Kidney glomerular epithelial cell (primary cell): ENCODE measurements around the gene WNT7A.
"Not testable (repeated sequence)": the region's sequence is repeated elsewhere in the genome, so short reads cannot be mapped to it uniquely, and the experiment has no call there.

Experiments
- DNase-seq: peaks from one replicate; lab custom pipeline; 2025; lab: John Stamatoyannopoulos, UW

WNT7A gene

DNA sequence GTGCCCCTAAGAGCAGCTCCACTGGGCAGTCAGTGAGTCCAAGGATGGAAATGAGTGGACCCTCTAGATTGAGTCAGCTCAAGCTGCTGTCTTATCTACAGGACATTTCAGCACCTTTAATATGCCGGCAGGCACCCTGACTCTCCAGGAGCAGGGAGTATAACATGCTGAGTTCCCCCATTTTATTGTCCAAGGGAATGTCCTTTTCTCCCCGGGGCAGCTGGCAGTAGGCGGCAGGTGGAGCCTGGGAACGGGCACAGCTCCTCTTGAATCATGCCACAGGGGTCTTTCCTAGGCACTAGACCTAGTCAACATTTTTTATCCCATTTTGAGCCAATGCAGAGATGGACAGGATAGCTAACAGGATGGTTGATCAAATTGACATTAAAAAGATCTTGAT, 14.8 kb downstream of the WNT7A start:
- DNase-seq = no peak

DNA sequence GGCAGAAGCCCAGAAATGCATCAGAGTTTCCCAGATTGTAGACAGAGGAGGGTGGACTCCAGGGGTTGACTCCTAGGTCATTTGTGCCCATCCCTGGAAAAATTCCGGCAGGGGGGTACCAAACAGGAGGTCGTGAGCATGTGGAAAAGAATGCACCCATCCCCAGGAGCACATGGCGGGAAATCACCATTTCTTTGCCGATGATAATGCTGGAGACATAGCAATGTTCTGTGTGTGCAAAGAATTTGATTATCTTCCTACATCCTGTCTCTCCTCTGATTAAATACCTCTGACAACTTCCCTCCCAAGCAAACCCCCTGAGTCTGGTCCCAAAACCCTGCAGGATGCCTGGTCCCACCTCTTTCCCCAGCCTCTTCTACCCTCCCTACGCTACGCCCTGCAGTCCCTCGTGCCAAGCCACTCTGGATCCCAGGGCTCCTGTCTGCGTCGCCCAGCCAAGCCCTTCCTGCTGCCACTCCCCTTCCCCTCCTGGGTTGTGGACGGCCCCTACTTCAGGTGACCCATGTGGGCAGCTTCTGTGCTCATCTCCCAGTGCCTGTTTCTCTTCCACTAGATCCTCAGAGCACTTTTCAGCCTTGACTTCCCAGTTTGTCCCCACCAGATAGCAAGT, 15.8 kb downstream of the WNT7A start:
- DNase-seq = no peak

DNA sequence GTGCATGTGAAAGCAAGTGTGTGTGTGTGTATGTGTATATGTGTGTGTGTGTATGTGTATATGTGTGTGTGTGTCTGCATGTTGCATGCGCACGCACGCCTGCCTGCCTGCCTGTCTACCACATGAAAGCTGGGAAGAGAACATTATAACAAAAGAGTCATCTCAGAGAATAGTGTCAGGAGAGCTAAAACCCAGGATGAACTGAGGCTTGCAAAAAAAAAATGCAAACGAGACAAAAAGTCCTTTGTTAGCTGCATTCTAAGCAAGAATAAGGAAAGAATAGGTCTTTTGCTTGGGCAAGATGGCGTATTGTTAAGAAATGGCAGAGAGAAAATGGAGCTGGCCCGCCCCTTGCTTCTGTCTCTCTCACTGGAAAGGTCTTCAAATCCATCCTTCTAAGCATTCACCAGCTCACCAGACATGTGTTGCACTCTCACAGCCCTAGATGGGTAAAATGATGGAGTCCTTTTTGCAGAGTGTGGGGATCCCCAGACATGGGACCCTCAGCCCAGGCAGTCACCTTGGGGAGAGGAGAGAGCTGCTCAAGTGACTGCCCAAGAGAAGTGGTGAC, 16.4 kb downstream of the WNT7A start:
- DNase-seq = no peak

DNA sequence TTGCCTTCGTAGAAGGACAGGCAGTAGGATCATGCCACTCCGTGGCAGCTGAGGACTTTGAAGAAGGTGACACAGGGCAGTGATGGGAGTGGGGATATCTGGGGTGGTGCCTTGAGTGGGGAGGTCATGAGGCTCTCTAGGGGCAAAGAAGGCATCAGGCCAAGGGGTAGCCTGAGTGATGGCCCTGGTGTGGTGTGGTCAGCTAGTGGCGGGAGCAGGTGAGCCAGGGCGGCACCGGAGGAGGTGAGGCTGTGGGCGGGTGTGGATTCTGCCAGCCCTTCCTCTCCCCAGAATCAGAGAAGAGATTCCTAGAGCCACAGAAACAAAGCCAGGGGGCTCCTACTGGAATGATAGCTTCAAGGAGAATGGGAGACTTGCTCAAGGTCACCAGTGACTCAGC, 18.4 kb downstream of the WNT7A start:
- no peak for DNase-seq

DNA sequence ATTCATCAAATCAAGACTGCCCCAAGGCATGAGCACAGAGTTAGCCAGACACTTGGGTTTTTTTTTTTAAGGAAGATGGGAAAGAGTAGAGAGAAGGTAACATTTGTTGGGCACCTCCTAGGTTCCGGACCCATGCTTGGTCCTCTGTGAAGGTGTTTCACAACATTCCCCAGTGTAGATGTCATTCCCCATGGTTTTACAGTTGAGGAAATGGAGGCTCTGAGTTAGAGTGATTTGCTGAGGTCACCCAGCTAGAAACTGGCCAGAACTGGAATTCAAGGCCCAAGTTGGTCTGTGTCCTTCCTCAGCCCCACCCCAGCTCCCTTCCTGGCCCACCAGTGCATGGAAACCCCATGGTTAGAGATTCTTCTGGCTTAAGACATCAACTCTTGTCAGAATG, 19.9 kb downstream of the WNT7A start:
- no peak for DNase-seq

DNA sequence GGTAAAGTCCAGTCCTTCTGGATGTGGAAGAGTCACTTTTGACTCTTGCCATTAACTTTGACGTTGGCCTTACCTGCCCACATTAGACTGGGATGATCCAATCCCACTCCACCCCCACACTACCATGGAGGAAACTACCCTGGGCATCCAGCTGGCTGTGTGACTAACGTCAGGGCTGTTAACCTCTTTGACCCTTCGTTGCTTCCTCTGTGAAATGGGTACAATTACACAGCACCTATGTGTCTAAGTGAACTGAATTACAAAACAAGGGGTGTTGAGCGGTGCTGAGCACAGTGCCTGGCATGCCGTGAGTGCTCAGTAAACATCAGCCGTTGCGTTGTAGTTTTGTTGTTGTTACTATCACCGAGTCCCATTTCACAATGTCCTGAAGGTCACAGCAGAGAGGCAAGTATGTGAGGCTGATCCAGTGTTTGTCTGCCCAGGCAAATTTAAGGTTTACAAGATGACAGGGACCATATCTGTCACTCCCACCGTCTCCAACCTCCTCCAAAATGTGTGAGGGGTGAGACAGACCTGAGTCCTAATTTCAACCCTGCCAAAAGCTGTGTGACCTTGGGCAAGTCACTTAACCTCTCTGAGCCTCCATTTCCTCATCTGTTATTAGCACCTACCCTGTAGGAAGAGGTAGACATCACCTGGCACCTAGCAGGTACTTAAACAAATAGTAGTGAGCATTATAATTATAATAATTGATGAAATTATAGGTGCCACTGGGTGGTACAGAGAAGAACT, 20.9 kb downstream of the WNT7A start:
- no peak for DNase-seq

DNA sequence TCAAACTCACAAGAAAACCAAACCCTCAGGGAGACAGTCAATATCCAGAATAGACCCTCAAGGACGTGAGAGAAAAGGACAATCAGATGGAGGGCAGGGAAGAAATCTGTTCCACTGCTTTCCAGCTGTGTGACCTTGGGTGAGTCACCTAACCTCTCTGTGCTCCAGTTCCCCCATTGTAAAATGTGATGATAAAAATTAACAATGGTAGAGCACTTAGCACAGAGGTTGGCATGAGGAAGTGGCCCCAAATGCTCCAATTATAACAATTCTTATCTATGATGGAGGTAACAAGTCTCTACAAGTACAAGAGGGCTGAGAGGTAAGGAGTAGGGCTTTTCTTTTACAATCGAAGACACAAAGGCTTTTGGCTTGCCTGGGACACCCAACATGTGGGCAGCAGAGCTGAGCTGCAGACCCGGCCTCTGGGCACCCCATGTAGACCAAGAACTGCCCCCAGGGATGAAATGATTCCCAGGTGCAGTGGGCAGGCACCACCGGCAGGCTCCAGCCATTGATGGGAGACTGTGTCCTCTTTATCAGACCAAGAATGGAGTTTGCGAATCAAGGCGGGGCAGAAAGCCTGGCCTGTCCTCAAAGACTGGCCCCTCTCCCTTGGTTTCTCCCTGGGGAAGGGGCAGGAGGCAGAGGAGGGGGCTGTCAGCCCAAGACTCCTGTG, 22.0 kb downstream of the WNT7A start:
- no peak for DNase-seq

DNA sequence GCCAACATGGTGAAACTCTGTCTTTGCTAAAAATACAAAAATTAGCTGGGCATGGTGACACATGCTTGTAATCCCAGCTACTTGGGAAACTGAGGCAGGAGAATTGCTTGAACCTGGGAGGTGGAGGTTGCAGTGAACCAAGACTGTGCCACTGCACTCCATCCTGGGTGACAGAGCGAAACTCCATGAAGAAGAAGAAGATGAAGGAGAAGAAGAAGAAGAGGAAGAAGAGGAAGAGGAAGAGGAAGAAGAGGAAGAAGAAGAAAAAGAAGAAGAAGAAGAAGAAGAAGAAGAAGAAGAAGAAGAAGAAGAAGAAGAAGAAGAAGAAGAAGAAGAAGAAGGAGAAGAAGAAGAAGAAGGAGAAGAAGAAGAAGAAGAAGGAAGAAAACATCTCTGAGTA, 23.2 kb downstream of the WNT7A start:
- not testable (repeated sequence) for DNase-seq

DNA sequence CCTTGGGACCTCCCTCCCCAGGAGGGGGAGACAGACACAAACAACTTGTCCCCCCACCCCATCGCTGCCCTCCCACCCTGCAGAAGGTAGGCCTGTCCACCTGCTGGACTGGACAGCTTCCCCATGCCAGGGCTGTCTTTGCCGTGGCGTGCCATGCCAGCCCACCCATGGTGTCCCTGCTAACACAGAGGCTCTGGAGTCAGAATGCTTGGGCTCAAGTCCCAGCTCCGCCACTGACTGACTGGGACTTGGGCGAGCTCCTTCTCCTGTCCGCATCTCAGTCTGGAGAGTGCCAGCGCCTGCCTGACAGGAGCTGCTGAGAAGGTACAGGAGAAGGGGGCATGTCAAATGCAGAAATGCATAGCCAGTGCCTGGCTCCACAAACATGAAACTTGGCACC, 23.9 kb downstream of the WNT7A start:
- no peak for DNase-seq

DNA sequence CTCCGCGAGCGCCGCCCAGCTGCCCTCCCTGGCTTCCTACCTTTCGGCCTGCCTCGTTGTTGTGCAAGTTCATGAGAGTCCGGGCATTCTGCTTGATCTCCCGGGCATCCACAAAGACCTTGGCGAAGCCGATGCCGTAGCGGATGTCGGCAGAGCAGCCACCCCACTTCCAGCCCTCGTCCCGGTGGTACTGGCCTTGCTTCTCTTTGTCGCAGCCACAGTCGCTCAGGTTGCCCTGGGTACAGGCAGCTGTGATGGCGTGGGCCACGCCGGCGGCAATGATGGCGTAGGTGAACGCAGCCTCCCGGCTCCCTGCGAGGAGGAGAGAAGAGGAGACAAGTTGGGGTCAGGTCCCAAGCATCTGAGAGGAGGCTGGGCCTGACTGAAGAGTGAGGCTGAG, 25.4 kb downstream of the WNT7A start:
- no peak for DNase-seq

DNA sequence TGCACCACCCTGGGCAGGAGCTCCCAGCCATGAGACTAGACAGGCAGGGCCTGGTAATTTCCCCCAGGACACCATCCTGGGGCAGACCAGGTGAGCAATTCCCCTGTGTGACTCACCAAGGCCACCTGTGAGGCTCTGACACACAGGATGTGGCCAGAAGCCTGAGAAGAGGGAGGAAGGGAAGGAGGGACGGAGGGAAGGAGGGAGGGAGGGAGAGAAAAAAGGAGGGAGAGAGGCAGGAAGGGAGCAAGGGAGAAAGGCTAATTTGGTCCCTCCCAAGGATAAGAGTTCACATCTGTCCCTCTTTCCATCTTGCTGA, 25.9 kb downstream of the WNT7A start:
- no peak for DNase-seq

DNA sequence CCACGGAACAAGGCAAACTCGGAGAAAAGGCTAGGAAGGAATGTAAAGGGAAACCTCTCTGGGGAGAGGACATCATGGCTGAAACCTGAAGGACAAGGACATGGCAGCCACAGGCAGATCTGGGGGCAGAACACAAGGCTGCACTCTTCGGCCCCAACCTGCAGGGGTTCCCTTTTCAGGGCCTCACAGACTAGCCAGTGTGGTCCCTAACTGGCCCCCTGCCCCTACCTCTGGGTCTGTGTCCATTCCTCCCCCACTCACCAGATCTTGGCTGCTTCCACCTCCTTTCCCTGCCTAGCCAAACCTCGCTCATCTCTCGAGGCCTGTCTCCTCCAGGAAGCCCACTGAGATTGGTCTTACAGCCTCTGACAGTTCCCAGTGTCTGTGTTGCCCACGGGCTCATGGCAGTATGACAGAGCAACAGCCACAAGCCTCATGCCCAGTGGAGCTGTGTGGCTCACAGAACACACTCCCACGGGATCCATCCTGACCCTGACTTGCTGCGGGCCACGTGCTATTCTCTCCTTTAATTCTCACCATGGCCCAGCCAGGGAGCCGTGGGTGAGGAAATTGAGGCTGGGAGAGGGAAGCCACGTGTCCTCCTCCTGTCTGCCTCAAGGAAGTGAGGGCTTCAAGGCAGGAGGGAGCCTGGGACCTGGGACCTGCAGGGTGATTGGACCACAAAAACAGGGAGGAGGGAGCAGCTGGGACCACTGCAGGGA, 26.5 kb downstream of the WNT7A start:
- DNase-seq = no peak

DNA sequence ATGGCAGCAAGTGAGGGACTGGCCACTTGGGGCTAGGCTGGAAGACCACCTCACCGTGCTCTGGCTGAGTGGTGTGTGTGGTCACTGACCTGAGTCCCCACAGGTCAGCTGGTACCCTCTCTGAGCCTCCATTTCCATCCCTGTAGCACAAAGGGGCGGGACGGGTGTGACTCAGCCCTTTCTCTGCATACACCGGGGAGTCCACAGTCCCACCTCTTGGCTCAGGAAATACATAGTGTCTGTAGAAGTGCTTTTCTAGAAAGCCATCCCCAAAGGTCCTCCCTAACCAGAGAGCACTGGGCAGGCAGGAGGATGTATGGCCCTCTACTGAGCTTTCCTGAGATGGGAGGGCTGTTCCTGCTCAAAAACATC, 27.2 kb downstream of the WNT7A start:
- no peak for DNase-seq

DNA sequence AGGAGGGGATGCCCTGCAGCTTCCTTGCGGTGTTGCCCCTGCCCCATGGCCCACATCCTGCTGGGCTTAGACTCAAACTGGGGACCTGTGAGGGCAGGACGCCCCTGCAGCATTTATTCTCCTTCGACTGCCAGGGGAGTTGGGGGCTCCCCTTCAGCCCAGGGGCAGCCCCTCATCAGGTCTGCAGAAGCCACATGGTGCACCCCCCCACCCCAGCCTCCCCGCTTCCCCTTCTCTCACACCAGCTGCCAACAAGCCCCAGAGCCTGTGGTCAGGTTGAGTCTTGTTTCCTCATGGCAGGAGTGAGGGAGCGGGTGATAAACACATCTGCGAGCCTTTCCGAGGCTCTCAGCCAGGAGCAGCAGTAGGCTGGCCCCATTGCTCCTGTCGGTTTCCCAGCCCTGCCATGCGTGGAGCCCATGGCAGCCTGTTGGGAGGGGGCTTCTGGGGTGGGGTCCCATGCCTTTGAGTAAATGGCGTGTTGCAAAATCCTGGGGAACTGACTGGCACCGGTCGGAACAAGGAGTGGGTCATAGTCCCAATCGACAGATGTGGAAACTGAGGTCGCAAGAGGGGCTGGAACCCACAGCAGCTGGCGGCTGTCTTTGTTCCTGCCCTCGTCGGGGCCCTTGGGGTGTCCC, 27.8 kb downstream of the WNT7A start:
- DNase-seq = no peak

DNA sequence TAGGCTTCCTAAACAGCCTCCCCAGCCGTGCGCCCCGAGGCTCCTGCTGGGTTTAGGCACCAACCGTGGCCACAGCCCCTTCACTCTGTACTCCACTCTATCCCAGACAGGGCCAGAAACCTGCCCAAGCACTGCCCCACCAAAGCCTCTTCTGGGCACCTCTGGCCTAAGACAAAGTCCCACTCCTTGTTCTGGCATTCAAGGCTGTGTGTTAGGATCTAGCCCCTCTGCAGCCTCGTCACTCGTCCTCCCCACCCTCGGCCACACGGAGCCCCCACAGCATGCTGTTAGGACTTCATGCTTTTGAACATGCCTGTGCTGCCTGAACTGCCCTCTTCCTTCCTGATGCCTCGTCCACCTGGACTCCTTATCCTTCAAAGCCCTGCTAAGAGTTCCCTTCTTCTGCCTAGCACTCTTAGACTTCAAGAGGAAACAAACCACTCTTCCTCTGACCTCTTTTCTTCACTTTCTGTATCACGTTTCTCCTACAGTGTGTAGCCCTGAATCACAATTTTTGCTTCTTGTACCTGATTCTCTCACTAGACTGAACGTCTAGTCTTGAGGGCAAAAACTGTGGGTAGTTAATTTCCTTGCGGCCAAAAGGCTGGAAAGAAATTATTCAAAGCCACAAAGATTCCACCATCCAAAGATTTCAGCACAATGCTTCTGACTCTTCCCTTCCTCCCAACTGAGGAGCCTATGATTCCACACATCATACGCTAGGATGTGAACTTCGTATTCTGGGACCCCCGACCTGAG, 28.6 kb downstream of the WNT7A start:
- DNase-seq = no peak

DNA sequence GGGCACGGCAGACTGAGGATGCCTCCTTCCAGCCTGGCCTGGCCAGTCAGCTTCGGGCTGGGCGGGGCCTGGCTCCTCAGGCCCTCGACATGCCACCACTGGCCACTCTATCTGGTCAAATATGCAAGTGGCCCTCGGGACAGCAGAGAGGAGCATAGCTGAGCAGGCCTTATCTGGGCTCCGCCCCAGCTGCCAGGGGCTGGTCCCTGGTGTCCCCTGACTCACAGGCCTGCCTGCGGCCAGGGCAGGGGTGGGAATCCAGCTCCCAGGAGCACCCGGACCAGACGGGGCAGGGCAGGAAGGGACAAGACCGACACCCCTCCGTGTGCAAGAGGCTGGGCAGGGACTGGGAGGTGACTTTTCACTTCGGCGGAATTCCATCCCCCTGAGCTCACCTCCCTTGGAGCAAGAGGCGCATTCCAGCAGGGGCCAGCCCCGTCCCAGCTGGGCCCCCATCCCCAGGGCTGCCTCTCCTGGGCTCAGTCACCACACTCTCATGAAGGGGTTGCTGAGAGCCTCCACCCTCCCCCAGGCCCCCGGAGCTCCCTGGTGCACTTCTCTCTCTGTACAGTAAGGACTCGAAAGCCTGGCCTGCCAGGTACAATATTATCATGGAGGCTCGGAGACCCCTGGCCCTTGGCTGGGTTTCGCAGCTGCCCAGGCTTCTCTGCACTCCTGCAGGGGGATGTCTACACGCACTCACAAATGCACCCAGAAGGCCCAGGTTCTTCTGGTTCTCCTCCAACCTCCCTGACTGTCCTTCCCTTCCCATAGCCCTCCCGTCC, 29.5 kb downstream of the WNT7A start:
- DNase-seq = no peak

DNA sequence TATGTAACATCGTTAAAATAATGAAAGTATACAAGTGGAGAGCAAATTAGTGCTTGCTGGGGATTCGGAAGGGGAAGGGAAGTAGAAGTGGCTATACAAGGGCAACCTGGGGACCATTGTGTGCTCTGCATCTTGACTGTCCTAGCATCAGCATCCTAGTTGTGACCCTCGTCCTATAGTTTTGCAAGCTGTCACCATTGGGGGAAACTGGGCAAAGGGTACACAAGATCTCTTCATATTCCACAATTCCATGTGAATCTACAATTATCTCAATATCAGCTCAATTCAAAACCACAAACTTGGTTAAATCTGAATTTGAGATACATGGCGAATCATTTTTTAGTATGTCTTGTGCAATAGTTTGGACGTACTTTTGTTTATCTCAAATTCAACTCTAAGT, 30.9 kb downstream of the WNT7A start:
- DNase-seq = no peak

DNA sequence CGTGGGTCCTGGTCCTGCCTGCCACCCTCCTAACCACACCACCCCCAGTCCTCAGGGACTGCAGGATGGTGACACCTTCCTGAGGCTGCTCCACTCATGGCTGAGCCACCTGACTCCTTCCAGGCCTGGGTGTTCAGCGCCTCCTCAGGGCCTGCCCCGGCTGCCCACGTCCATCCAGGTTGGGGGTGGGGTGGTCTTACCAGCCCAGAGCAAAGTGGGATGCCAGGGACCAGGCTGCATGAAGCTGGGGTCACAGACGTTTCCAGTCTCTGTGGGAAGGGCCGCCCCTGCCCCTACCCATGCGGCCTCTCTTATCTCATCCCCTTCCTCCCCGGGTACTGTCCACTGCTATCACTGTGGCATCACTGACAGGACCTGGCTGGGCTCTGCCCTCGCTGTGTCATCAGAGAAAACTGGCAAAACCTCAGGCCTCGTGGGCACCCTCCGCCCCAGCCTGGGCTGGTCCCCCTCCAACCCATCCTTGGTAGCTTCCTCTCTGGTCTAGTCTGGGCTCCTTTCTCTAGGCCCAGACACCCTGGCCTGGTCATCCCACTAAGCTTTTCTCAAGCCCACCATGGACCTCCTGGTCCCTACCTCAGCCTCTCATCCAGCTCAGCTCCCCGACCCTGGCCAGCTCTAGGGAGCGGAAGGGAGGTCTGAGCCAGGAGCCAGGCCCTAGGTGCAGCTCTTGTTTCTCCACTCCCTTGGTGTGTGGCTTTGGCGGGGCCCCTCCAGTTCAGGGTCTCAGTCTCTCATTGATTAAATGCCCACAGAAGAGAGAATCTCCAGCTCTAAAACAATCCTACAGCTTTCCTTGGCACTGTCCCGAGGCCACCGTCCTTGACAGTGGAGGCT, 32.9 kb downstream of the WNT7A start:
- no peak for DNase-seq

DNA sequence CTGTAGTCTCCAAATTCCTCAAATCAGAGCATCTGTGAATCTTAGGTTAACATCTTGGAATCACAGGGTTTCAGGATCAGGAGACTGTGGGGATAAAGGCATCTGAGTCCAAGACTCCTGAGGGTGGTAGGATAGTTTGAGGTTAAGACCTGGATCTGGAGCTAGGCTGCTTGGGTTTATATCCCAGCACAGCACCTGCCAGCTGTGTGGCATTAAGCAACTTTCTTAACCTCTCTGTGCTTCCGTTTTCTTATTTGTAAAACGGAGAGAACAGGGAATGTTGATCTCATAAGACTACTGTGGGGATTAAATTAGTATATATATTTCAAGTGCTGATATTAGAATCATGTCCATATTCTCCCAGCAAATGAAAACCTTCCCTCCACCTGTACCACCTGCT, 33.6 kb downstream of the WNT7A start:
- no peak for DNase-seq

DNA sequence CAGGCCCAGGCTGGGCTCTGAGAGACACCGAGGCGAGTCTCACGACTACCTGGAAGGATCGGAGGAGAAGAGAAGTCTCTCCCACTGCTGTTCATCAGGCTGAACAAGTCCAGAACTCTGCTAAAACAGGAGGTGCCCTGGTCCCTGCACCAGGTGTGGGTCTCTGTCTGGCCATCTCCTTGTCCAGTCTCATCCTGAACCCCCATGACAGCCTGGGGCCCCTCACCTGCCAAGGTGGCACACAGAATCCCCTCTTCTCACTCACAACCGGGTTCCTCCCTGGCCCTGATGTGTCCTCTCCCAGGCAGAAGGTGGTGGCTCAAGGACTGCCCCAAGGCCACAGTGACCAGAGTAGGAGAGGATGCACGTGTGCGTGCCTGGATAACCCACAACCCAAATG, 34.1 kb downstream of the WNT7A start:
- DNase-seq = no peak
